GF-D8 (cell line): Measurements from ENCODE around the gene SCP2.

Experiments used
- DNase-seq: peaks from one replicate; lab custom pipeline; 2025; lab: John Stamatoyannopoulos, UW

Gene SCP2

DNA sequence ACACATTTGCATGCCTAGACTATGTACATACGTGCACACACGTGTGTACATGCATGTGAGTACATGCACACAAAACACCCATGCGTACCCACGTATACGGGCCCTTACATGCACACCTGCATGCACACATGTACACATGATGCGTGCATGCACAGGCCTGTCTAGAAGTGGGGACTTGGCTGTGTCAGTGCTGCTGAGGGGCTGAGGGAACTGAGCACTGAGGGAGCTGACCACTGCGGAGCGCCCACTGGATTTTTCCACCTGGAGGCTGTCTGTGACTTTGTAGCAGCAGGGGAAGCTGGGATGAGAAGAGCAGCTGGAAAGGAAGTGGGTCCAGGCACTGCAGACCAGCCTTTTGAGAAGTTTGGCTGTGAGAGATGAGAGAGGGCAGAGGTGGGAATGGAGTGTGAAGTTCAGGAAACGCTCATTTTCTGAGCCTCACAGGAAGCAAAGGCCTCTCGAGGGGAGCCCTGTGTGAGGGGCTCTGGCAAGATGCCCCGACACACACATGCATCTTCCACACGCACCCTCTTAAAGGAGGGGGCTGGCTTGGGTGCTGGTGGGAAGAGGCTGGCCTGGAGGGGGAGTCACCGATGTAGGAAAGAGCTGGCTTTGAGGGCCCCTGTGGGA lies 155.9 kb downstream of the SCP2 start:
- DNase-seq = no peak

DNA sequence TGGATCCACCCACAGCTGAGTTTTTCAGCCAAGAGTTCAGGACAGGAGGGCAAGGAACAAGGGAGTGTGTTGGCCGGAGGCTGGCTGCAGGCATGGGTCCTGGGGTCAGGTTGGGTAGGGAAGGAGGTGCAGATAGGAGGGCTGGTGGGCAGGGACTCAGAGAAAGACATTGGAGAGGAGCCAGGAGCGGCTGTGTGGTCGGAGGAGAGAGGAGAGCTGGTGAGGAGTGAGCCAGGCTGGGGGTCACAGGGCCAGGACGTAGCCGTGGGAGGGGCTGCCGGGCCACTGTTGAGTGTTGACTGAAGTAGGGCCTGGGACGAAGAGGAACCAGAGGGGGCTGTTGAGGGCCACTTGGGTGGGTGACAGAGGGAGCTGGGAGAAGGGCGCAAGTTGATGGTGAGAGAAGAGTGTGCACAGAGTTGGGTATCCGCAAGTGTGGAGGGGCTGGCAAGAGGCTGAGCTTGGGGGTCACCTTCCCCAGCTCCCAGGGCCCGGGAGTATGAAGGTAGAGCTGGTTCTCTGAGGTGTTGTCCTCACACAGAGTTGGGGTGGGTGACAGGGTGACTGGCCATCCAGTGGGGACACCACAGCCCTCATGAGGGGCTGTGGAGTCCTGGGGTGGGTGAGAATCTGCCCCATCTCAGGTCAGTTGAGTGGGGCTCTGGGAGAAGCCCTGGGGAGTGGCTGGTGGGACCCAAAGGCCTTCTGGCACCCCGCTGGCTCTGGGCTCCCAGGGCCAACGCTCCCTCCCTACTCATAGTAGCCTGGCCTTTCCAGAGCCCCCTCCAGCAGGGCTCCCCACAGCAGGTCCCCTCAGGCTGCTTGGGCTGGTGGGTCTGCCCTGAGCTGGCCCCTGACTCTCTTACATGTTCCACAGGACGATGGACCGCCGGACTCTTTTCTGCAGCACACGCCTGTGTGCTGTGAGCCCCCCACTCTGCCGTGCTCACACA lies 156.8 kb downstream of the SCP2 start:
- no peak for DNase-seq

DNA sequence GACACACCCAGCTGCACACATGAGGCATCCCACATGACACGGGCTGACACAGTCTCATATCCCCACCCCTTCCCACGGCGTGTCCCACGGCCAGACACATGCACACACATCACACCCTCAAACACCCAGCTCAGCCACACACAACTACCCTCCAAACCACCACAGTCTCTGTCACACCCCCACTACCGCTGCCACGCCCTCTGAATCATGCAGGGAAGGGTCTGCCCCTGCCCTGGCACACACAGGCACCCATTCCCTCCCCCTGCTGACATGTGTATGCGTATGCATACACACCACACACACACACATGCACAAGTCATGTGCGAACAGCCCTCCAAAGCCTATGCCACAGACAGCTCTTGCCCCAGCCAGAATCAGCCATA lies 157.5 kb downstream of the SCP2 start:
- DNase-seq = no peak

GRCh38 chr1:53085405-53085804 lies 158.3 kb downstream of the SCP2 start:
- no peak for DNase-seq

DNA sequence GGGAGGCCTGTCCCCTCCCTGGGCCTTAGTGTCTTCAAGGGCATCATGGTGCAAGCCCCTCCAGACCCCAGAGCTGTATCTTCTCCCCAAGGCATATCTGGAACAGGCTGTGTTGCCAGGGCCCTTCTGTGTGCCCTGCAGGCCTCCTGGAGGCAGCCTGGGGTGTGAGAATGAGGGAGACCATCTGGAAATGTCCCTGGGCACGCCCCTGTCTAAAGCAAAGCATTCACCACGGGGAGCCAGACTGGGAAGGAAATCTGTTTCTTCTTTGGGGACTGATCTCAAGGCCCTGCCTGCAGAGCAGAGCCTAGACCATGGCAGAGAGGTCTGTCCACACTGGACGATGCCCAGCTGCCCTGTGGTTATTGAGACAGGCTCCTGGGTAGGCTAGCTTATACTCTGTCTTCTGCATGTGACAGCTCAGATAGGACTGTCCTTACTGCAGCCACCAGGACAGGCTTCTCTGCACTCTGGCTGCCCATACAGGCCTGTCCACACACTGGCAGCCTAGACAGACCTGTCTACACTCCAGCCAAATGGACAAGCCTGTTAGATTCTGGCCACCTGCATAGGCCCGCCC lies 159.5 kb downstream of the SCP2 start:
- DNase-seq = no peak

DNA sequence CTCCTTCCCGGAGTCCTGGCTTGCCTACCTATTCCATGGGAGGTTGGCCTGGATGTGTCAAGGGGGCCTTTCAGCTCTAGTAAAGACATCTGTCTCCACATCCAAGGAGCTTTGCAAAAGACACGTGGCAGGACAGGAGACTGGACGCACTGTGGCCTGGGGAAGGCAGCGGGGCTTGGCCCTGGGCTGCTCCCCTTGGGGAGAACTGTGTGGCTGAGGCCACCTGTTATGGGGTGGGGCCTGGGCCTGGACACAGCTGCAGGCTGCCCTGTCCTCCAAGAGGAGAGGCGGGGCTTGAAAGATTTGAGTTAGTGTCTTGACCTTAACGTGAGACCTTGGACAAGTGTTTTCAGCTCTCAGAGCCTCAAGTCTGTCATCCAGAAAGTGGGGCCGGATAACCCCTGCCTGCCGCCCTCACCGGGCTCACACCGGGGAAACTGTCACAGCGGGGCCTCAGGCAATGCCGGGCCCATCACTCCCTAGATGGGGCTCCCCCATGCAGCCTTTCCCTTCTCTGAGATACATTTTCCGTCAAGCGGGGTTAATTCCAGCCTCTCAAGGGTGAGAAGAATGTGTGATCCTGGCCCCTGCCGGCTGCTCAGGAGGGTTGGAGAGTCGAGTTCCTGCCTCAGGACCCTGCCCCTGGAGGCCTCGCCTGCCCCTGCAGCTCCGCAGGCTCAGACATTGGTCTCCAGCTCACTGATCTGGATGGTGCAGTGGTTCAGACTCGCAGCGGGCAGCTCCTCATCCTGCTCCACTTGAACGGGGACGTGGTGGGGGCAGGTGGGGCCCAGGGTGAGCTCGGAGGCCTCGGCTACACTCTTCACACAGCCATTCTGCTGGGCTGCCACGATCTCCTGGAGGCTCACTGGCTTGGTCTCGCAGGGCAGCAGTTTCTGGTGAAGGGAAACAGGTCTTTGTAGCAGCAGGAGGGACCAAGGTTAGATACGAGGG lies 160.5 kb downstream of the SCP2 start:
- DNase-seq = no peak

- no peak for DNase-seq
Observed at GRCh38 chr1:53088616-53089300, 161.7 kb downstream of the SCP2 start.

- no peak for DNase-seq
Observed at GRCh38 chr1:53089478-53090226, 162.6 kb downstream of the SCP2 start.

DNA sequence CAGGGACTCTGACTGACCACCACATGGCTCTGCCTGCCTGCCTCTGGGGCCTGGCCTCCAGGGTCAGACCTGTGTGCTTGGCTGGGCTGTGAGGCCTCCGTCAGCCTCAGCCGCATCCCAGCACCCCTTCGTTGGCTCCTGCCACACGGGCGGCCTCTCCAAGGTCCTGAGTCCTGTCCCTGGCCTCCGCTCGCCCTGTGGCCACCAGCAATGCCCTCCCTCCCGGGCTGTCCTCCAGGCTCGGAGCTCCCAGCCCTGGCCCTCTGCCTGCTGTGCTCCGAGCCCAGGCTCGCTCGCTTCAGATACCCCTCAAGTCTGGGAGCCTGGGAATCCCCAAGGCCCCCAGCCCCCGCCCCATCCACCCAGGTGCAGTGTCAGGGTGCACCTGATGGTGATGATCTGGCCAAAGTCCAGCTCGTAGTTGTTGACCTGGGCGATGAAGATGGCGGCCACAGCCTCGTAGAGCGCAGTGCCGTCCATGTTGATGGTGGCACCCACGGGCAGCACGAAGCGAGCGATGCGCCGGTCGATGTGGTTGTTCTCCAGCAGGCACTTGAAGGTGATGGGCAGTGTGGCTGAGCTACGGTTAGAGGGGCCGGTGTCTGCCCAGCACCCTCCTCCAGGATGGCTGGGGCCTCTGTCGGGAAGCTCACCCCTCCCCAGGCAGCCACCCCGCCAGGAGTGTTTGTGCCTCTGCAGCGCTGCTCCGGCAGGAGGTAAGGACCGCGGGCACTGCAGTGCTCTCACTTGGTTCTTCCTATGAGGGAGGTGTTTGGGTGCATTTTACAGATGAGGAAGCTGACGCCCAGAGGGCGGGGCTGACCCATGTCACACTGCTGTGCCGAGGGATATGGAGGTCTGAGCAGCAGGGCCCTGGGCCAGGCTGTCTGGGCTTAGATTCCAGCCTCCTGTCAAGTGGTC lies 163.4 kb downstream of the SCP2 start:
- DNase-seq = no peak

GRCh38 chr1:53091841-53092645 lies 165.0 kb downstream of the SCP2 start:
- no peak for DNase-seq

DNA sequence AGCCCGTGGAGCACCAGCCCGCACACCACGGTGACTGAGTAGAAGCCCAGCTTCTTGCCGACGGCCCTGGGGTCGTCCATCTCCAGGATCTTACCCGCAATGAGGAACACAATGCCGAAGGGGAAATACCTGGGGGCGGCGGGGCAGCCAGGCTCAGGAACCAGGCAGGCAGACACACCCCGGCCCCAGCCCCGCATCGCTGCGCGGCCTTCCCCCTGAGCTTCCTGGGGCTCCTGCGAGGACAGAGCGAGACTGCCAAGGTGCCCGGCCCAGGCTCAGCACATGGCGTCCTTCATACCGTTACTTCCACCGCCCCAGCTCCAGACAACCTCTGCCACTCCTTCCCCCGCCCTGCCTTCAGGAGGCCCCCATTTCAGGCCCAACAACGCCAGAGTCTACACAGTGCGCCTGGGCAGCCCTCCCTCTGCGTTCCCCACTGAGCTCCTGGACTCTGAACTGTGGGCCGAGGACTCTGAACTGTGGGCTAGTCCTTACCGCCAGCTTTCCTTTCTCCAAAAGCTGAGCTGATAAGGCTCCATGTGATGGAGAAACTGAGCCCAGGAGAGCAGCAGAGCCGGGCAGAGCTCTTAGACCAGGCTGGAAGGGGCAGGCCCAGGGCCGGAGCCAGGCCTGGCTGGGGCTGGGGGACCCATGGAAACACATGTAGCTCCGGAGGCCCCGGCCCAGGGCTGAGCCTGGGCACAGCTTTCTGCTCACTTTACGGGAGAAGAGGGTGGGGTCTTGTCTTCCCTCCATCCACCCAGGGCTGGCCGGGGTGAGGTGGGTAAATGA lies 165.8 kb downstream of the SCP2 start:
- no peak for DNase-seq

DNA sequence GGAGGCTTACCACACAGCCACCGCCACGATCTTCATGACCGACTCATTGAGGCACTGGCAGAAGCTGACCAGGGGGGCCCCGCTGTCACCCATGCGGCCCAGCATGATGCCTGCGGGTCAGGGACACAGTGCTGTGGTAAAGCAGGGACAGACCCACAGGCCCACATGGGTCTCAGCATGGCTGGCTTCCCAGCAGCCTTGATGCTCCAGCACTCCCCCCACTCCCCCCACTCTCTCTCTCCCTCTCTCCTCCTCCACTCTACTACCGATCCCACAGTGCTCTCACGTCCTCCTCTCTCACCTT lies 166.3 kb downstream of the SCP2 start:
- no peak for DNase-seq

- DNase-seq = no peak
Observed at GRCh38 chr1:53093778-53094532, 166.9 kb downstream of the SCP2 start.

DNA sequence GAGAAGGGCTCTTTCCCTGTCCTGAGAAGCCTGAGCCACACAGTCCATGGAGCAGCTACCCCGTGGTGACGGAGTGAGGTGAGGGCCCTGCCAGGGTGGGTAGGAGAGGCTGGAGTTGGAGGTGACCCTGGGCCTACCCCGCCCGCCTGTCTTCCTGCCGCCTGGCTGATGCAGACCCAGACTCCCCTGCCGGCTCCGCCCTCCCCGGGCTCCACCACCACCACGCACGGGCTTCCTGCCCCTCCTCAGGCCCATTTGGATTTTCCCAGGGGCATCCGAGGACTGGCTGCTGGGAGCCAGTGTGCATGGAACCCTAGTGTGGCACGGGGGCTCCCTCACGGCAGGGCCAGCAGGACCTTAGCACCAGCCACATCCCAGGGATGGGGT lies 167.4 kb downstream of the SCP2 start:
- no peak for DNase-seq
